H9 (cell line): ENCODE results near the gene LASP1. TPM values are rescaled to one million over a fixed set of nuclear protein-coding genes. Genes with fewer than 3 reads are reported as not detected.

Experiments used
- DNase-seq: peaks from one replicate; pipeline ENCODE4 v3.0.0-alpha.2; 2017
- H2AFZ ChIP-seq: one replicate; pipeline ENCODE4 v1.6.1; 2013; ENCODE audit warnings: mild to moderate bottlenecking, low read length, control low read depth, moderate library complexity
- H2AK5ac ChIP-seq: 2 replicates; pipeline ENCODE4 v1.6.1; 2013; ENCODE audit warnings: low read length, control low read depth, mixed read lengths; ENCODE audit not compliant: insufficient read length
- H2BK120ac ChIP-seq: one replicate; pipeline ENCODE4 v1.6.1; 2013; ENCODE audit warnings: low read depth, mild to moderate bottlenecking, low read length, control low read depth, inconsistent platforms; ENCODE audit not compliant: poor library complexity, severe bottlenecking
- H2BK12ac ChIP-seq: 2 replicates; pipeline ENCODE4 v1.6.1; 2013; ENCODE audit warnings: low read length, control low read depth, mixed read lengths, low read depth; ENCODE audit not compliant: insufficient read length
- H2BK15ac ChIP-seq: 2 replicates; pipeline ENCODE4 v1.6.1; 2013; ENCODE audit warnings: low read depth, low read length, control low read depth
- H2BK20ac ChIP-seq: one replicate; pipeline ENCODE4 v1.6.1; 2013; ENCODE audit warnings: low read depth, mild to moderate bottlenecking, low read length, control low read depth, inconsistent platforms; ENCODE audit not compliant: poor library complexity, severe bottlenecking
- H2BK5ac ChIP-seq: 2 replicates; pipeline ENCODE4 v1.6.1; 2013; ENCODE audit warnings: low read length, control low read depth, mixed read lengths; ENCODE audit not compliant: insufficient read length
- H3K14ac ChIP-seq: 2 replicates; pipeline ENCODE4 v1.6.1; 2013; ENCODE audit warnings: low read length, control low read depth; ENCODE audit not compliant: insufficient read depth
- H3K18ac ChIP-seq: 2 replicates; pipeline ENCODE4 v1.6.1; 2013; ENCODE audit warnings: low read depth, mild to moderate bottlenecking, mixed read lengths, low read length, control low read depth; ENCODE audit not compliant: insufficient read length
- H3K23ac ChIP-seq: 2 replicates; pipeline ENCODE4 v1.6.1; 2013; ENCODE audit warnings: low read length, control low read depth, mixed read lengths, low read depth; ENCODE audit not compliant: insufficient read length
- H3K23me2 ChIP-seq: 2 replicates; pipeline ENCODE4 v1.6.1; 2013; ENCODE audit warnings: low read depth, mild to moderate bottlenecking, mixed read lengths, low read length, control low read depth; ENCODE audit not compliant: insufficient read length, poor library complexity, severe bottlenecking
- H3K27ac ChIP-seq: 2 replicates; pipeline ENCODE4 v1.5.1; 2013; ENCODE audit warnings: low read length, control low read depth, mixed read lengths, low read depth; ENCODE audit not compliant: insufficient read length
- H3K27me3 ChIP-seq: 2 replicates; pipeline ENCODE4 v1.6.1; 2013; ENCODE audit warnings: low read length, control low read depth, inconsistent platforms; ENCODE audit not compliant: insufficient read depth
- H3K4ac ChIP-seq: 2 replicates; pipeline ENCODE4 v1.6.1; 2013; ENCODE audit warnings: low read depth, mild to moderate bottlenecking, control low read depth, inconsistent platforms, low read length, moderate library complexity
- H3K4me1 ChIP-seq: 2 replicates; pipeline ENCODE4 v1.6.1; 2013; ENCODE audit warnings: low read length, control low read depth, inconsistent platforms; ENCODE audit not compliant: insufficient read depth
- H3K4me2 ChIP-seq: 2 replicates; pipeline ENCODE4 v1.6.1; 2013; ENCODE audit warnings: low read length, control low read depth, mixed read lengths; ENCODE audit not compliant: insufficient read length, insufficient read depth
- H3K56ac ChIP-seq: 2 replicates; pipeline ENCODE4 v1.6.1; 2013; ENCODE audit warnings: low read depth, mild to moderate bottlenecking, mixed read lengths, low read length, control low read depth; ENCODE audit not compliant: insufficient read length
- H3K79me1 ChIP-seq: 2 replicates; pipeline ENCODE4 v1.6.1; 2013; ENCODE audit warnings: low read depth, mild to moderate bottlenecking, moderate library complexity, low read length, control low read depth, inconsistent platforms; ENCODE audit not compliant: insufficient read depth, poor library complexity, severe bottlenecking
- H3K79me2 ChIP-seq: 2 replicates; pipeline ENCODE4 v1.6.1; 2013; ENCODE audit warnings: low read length, control low read depth, inconsistent platforms; ENCODE audit not compliant: insufficient read depth
- H3K9ac ChIP-seq: 2 replicates; pipeline ENCODE4 v1.6.1; 2013; ENCODE audit warnings: low read length, control low read depth, mixed read lengths; ENCODE audit not compliant: insufficient read length; ENCODE audit errors: extremely low read depth
- H3K9me3 ChIP-seq: one replicate; pipeline ENCODE4 v1.6.1; 2013; ENCODE audit warnings: low read depth, low read length, inconsistent platforms; ENCODE audit not compliant: control insufficient read depth
- H3T11ph ChIP-seq: one replicate; pipeline ENCODE4 v1.6.1; 2013; ENCODE audit warnings: mild to moderate bottlenecking, low read length, control low read depth, inconsistent platforms
- H4K20me1 ChIP-seq: one replicate; pipeline ENCODE4 v1.6.1; 2013; ENCODE audit not compliant: control insufficient read depth, insufficient read length, insufficient read depth
- H4K5ac ChIP-seq: 2 replicates; pipeline ENCODE4 v1.6.1; 2013; ENCODE audit warnings: low read depth, mild to moderate bottlenecking, mixed read lengths, low read length, control low read depth; ENCODE audit not compliant: insufficient read length
- H4K8ac ChIP-seq: replicated peaks from 2 replicates; pipeline ENCODE4 v1.6.1; 2013; ENCODE audit warnings: low read length, control low read depth, mixed read lengths, low read depth; ENCODE audit not compliant: insufficient read length
- H4K91ac ChIP-seq: 2 replicates; pipeline ENCODE4 v1.6.1; 2013; ENCODE audit warnings: low read depth, mild to moderate bottlenecking, moderate library complexity, mixed read lengths, low read length, control low read depth; ENCODE audit not compliant: insufficient read length
- H3K27ac Mint-ChIP-seq, 3 experiments: 2 replicates in 2 of 3; 3 replicates in 1 of 3; pipeline ENCODE4 v1.8.0; 2020 to 2021; ENCODE audit warnings: mixed read lengths in 3 of 3, mild to moderate bottlenecking in 1 of 3, moderate library complexity in 1 of 3
- H3K27me3 Mint-ChIP-seq: 2 replicates; pipeline ENCODE4 v1.8.0; 2021; ENCODE audit warnings: low read depth, mild to moderate bottlenecking, moderate library complexity, mixed read lengths
- H3K36me3 Mint-ChIP-seq, 3 experiments: 2 replicates in 2 of 3; 3 replicates in 1 of 3; pipeline ENCODE4 v1.8.0; 2020 to 2021; ENCODE audit warnings: low read depth in 3 of 3, mixed read lengths in 3 of 3; ENCODE audit not compliant: insufficient read depth in 1 of 3
- H3K4me1 Mint-ChIP-seq, 2 experiments: 2 replicates each; pipeline ENCODE4 v1.8.0; 2020; ENCODE audit warnings: mixed read lengths in 2 of 2
- H3K4me3 Mint-ChIP-seq, 2 experiments: 2 replicates in 1 of 2; 3 replicates in 1 of 2; pipeline ENCODE4 v1.8.0; 2020 to 2021; ENCODE audit warnings: mild to moderate bottlenecking in 2 of 2, mixed read lengths in 2 of 2, moderate library complexity in 1 of 2
- H3K9me3 Mint-ChIP-seq, 2 experiments: 2 replicates in 1 of 2; 3 replicates in 1 of 2; pipeline ENCODE4 v1.8.0; 2020; ENCODE audit warnings: mild to moderate bottlenecking in 2 of 2, mixed read lengths in 2 of 2, moderate library complexity in 1 of 2
- WGBS: extraction: QIAGEN DNeasy Blood & Tissue Kit; methylation state at CpG from one replicate; pipeline ENCODE4 v1.1.7; 2013; ENCODE audit warnings: missing lambda C conversion rate, low lambda C conversion rate, mixed read lengths; ENCODE audit not compliant: insufficient read length; ENCODE audit errors: extremely low coverage; 5-methylcytosine and 5-hydroxymethylcytosine counted together
- total RNA-seq: library from RNA; stranded (reverse); gene quantifications from 2 replicates; pipeline ENCODE4 v1.2.1, GENCODE V29; 2021
- TF ChIP-seq, protein P1 (sequence below): fragments of 200-600 bp; sonication (generic); conservative IDR thresholded peaks from 3 replicates; pipeline ENCODE4 v1.8.0; 2021; ENCODE audit warnings: antibody characterized with exemption, mild to moderate bottlenecking

Gene LASP1
- total RNA-seq, 1 experiment from 2014 or later = 121 TPM

DNA sequence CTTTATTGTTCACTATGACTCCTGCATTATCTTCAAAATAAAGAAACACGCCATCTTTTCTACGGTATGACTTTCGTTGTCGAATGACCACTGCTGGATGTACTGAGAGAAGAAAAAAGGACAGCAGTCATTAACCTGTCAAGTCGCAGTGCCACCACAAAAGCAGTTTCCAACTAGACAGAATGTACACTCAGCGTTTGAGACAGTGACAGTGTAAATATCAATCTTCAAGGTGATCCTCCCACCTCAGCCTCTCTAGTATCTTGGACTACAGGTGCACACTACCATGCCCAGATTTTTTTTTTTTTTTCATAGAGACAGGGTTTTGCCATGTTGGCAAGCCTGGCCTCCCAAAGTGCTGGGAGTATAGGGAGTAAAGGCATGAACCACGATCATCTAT, 19.5 kb upstream of the LASP1 start:
- Histone ChIP-seq H2AFZ (no peak overlapping the region), H3K9me3 (no peaks in the 10 kb centered on the region), H3K4ac (no peak overlapping the region), H3K9ac (peak overlapping the region; percentile 0), H3K79me2 (peaks cover 22% of the 10 kb centered on the region), H2BK120ac (no peak overlapping the region), H3K14ac (no peak overlapping the region), H2BK20ac (no peak overlapping the region), H3K18ac (no peak overlapping the region), H4K5ac (no peak overlapping the region), H3K4me1 (0 out of 2 replicates have a peak, but pooled peaks cover 2% of the 10 kb centered on the region), H2BK5ac (no peak overlapping the region), H4K20me1 (no peaks in the 10 kb centered on the region), H3K56ac (no peak overlapping the region), H2BK12ac (no peak overlapping the region), H4K91ac (no peak overlapping the region), H3K27ac (no peak overlapping the region), H3K4me2 (peak overlapping the region; percentile 66), H2BK15ac (no peak overlapping the region), H3K79me1 (peaks cover 9% of the 10 kb centered on the region), H3K23me2 (peaks cover 12% of the 10 kb centered on the region), H4K8ac (no peak overlapping the region), H3K23ac (no peak overlapping the region), H3T11ph (no peak overlapping the region), H2AK5ac (no peak overlapping the region), H3K27me3 (no peaks in the 10 kb centered on the region)
- no CpG with 5 or more reads among the region's 7 CpGs for WGBS
- Mint-ChIP-seq H3K36me3 (peaks cover 62 to 67% (median 63%) of the 10 kb centered on the region in 3 experiments), H3K27me3 (no peaks in the 10 kb centered on the region; the same call in 1 of the 2 replicates), H3K27ac (peak overlapping the region in 2 of 3 experiments; percentile 53 to 80; a peak in 3 of 7 replicates), H3K9me3 (peaks cover 3 to 4% of the 10 kb centered on the region in 2 experiments; a peak in 1 of 5 replicates), H3K4me1 (peaks cover 18 to 26% of the 10 kb centered on the region in 2 experiments), H3K4me3 (peak overlapping the region; percentile 99 to 100)
- TF ChIP-seq, protein P1, sequence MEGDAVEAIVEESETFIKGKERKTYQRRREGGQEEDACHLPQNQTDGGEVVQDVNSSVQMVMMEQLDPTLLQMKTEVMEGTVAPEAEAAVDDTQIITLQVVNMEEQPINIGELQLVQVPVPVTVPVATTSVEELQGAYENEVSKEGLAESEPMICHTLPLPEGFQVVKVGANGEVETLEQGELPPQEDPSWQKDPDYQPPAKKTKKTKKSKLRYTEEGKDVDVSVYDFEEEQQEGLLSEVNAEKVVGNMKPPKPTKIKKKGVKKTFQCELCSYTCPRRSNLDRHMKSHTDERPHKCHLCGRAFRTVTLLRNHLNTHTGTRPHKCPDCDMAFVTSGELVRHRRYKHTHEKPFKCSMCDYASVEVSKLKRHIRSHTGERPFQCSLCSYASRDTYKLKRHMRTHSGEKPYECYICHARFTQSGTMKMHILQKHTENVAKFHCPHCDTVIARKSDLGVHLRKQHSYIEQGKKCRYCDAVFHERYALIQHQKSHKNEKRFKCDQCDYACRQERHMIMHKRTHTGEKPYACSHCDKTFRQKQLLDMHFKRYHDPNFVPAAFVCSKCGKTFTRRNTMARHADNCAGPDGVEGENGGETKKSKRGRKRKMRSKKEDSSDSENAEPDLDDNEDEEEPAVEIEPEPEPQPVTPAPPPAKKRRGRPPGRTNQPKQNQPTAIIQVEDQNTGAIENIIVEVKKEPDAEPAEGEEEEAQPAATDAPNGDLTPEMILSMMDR = no peak
- DNase-seq = no peak
